Transverse colon (tissue), 4 donors: Measurements from ENCODE around the gene RALGPS2.

Experiments used
- CTCF ChIP-seq, 5 experiments: fragments of 200-600 bp in 3 of 5; fragments of 450-650 bp in 2 of 5; sonication (generic) in 3 of 5; IDR thresholded peaks; 1 replicate in 2 of 5; 2 replicates in 3 of 5; pipeline ENCODE4 v1.5.1; 2016 to 2017; ENCODE audit warnings: antibody characterized with exemption in 5 of 5, inconsistent platforms in 3 of 5, mild to moderate bottlenecking in 2 of 5, moderate library complexity in 1 of 5
- EP300 ChIP-seq: sonication (generic); formaldehyde crosslinking; IDR thresholded peaks from one replicate; pipeline ENCODE4 v1.6.1; 2017; ENCODE audit warnings: antibody characterized with exemption, low read depth
- POLR2AphosphoS5 ChIP-seq, 3 donors: sonication (generic); formaldehyde crosslinking; IDR thresholded peaks; one replicate each; pipeline ENCODE4 v1.6.1; 2016; ENCODE audit warnings: antibody characterized with exemption in 3 of 3

DNA sequence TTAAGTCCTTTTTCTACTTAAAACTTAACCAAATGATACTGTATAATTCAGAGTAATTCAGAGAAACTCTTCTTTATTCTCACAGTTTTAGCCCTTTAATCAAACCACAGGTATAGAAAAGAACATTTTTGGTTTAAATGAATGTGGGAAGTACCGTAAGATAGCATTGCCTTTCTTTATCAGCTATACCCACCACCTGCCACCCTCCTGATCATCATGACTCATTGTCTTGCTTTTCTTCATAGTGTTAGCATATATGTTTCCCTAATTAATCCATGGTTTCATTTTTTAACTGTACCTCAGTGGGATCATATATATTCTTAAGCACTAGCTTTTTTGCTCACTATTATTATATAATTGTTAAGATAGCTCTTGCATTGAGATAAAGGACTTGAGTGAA is 173.4 kb downstream of the RALGPS2 start:
- TF ChIP-seq CTCF (IDR thresholded peaks at IDR 0.05) (no peak), POLR2AphosphoS5 (IDR thresholded peaks at IDR 0.05) (no peak), EP300 (no peak)
